Endothelial cell of umbilical vein (primary cell): ENCODE data around the gene GALNT17. TPM values are rescaled to one million over a fixed set of nuclear protein-coding genes. Genes with fewer than 3 reads are reported as not detected.

Experiments used
- BruUV-seq: library from RNA; stranded (reverse); fragments of 400-500 nt; replicated peaks from 2 replicates; lab custom pipeline; 2021; lab: Mats Ljungman, UMichigan
- CTCF ChIA-PET: fragments of 300-600, 350-600 bp; sonication (Branson Sonifier 250); formaldehyde crosslinking; loops from one replicate; lab custom pipeline; 2021; ENCODE audit warnings: antibody characterized with exemption, inconsistent platforms; lab: Charles Lee
- POLR2A ChIA-PET: fragments of 300-600, 350-600 bp; sonication (Branson Sonifier 250); formaldehyde crosslinking; loops from one replicate; lab custom pipeline; 2021; ENCODE audit warnings: antibody characterized with exemption, inconsistent platforms; lab: Charles Lee
- DNase-seq: peaks from one replicate; pipeline ENCODE4 v3.0.0-alpha.2; 2011; ENCODE audit warnings: low read depth, low spot score
- FAIRE-seq: peaks from 2 replicates; lab custom pipeline; 2011; peaks lifted over from hg19 to GRCh38; lab: Jason Lieb, UNC
- H2AFZ ChIP-seq: 2 replicates; pipeline ENCODE4 v1.6.0; 2012; ENCODE audit warnings: low read depth, low read length, control low read depth, inconsistent platforms
- H3K27ac ChIP-seq: 2 replicates; pipeline ENCODE4 v1.5.1; 2011; ENCODE audit warnings: low read depth, mild to moderate bottlenecking, control low read depth, low read length, moderate library complexity; ENCODE audit not compliant: insufficient read depth
- H3K27me3 ChIP-seq, 2 experiments: 2 replicates each; pipeline versions ENCODE4 v1.6.0 to v1.6.1; 2011; ENCODE audit warnings: low read length in 2 of 2, mixed read lengths in 1 of 2; ENCODE audit not compliant: control insufficient read depth in 2 of 2, insufficient read depth in 2 of 2
- H3K36me3 ChIP-seq, 2 experiments: 2 replicates in 1 of 2; 3 replicates in 1 of 2; pipeline ENCODE4 v1.5.1; 2011; ENCODE audit warnings: low read length in 2 of 2, mild to moderate bottlenecking in 1 of 2, moderate library complexity in 1 of 2; ENCODE audit not compliant: control insufficient read depth in 2 of 2, insufficient read depth in 2 of 2; ENCODE audit errors: extremely low read depth in 1 of 2
- H3K4me1 ChIP-seq: 3 replicates; pipeline ENCODE4 v1.5.1; 2011; ENCODE audit warnings: mild to moderate bottlenecking, low read length; ENCODE audit not compliant: control insufficient read depth, insufficient read depth; ENCODE audit errors: extremely low read depth
- H3K4me2 ChIP-seq: 2 replicates; pipeline ENCODE4 v1.6.1; 2011; ENCODE audit warnings: low read length, control low read depth, mixed read lengths; ENCODE audit not compliant: insufficient read depth
- H3K4me3 ChIP-seq, 3 experiments: fragments of 200-600 bp in 1 of 3; sonication (generic), shearing (Covaris generic) in 1 of 3; replicated peaks in 1 of 3; 2 replicates each; pipeline ENCODE4 v1.5.1; 2011 to 2016; ENCODE audit warnings: control low read depth in 3 of 3, low read length in 3 of 3, mild to moderate bottlenecking in 2 of 3, inconsistent platforms in 1 of 3, low read depth in 1 of 3, moderate library complexity in 1 of 3; ENCODE audit not compliant: insufficient read depth in 1 of 3
- H3K79me2 ChIP-seq: 2 replicates; pipeline ENCODE4 v1.6.0; 2012; ENCODE audit warnings: low read length, inconsistent platforms; ENCODE audit not compliant: control insufficient read depth, insufficient read depth
- H3K9ac ChIP-seq: replicated peaks from 2 replicates; pipeline ENCODE3; 2011; ENCODE audit warnings: low read length, control low read depth; ENCODE audit not compliant: insufficient read depth; ENCODE audit errors: extremely low read depth
- H3K9me1 ChIP-seq: replicated peaks from 3 replicates; pipeline ENCODE4 v1.6.0; 2011; ENCODE audit warnings: mild to moderate bottlenecking, low read length; ENCODE audit not compliant: control insufficient read depth, insufficient read depth; ENCODE audit errors: extremely low read depth
- H3K9me3 ChIP-seq: replicated peaks from 2 replicates; pipeline ENCODE4 v1.5.1; 2012; ENCODE audit warnings: low read length, inconsistent platforms; ENCODE audit not compliant: control insufficient read depth, insufficient read depth
- H4K20me1 ChIP-seq: replicated peaks from 2 replicates; pipeline ENCODE3; 2011; ENCODE audit warnings: mild to moderate bottlenecking, low read length; ENCODE audit not compliant: control insufficient read depth, insufficient read depth; ENCODE audit errors: extremely low read depth
- CTCF ChIP-seq, 2 donors: IDR thresholded peaks; 1 replicate in 1 of 2; 2 replicates in 1 of 2; pipeline ENCODE4 v1.5.1; 2011; ENCODE audit warnings: low read length in 2 of 2, mild to moderate bottlenecking in 2 of 2, moderate library complexity in 2 of 2, control low read depth in 1 of 2, inconsistent platforms in 1 of 2, low read depth in 1 of 2; ENCODE audit not compliant: insufficient read depth in 1 of 2; ENCODE audit errors: extremely low read depth in 1 of 2
- EZH2 ChIP-seq: IDR thresholded peaks from 2 replicates; pipeline ENCODE4 v1.6.1; 2012; ENCODE audit warnings: borderline replicate concordance, low read depth, mild to moderate bottlenecking, moderate library complexity, low read length, inconsistent platforms; ENCODE audit not compliant: severe bottlenecking
- FOS ChIP-seq: IDR thresholded peaks from 2 replicates; pipeline ENCODE4 v1.6.1; 2011; ENCODE audit warnings: mild to moderate bottlenecking, low read length, moderate library complexity, borderline replicate concordance; ENCODE audit not compliant: insufficient read depth
- GATA2 ChIP-seq: IDR thresholded peaks from 2 replicates; pipeline ENCODE4 v1.7.0; 2011; ENCODE audit warnings: low read depth, mild to moderate bottlenecking, moderate library complexity, mixed read lengths, low read length; ENCODE audit not compliant: insufficient read length, insufficient read depth
- JUN ChIP-seq: IDR thresholded peaks from 2 replicates; pipeline ENCODE4 v1.6.1; 2011; ENCODE audit warnings: borderline replicate concordance, low read depth; ENCODE audit not compliant: insufficient read length, insufficient read depth
- MYC ChIP-seq: IDR thresholded peaks from one replicate; pipeline ENCODE4 v1.6.1; 2011; ENCODE audit warnings: mild to moderate bottlenecking, low read depth, low read length
- POLR2AphosphoS5 ChIP-seq: IDR thresholded peaks from 2 replicates; pipeline ENCODE4 v1.6.1; 2012; ENCODE audit warnings: low read depth, mild to moderate bottlenecking, control low read depth, low read length, moderate library complexity; ENCODE audit not compliant: insufficient read depth
- dilution Hi-C: fragments of 300-500 bp; cut with MboI; formaldehyde crosslinking; loops from one replicate; pipeline ENCODE4 v1.15.0; 2019; ENCODE audit warnings: low sequenced_read_pairs; ENCODE audit not compliant: extremely low pct_ligation_motif_present
- intact Hi-C: fragments of 100-400 bp; cut with micrococcal nuclease; formaldehyde crosslinking; loops from one replicate; pipeline ENCODE4 v1.10.0; 2022
- polyA plus RNA-seq, 4 experiments: library from polyadenylated mRNA; depleted of rRNA in 3 of 4; stranded (reverse) in 3 of 4; unstranded in 1 of 4; fragments of >200 nt; gene quantifications; 2 replicates each; pipeline versions ENCODE4 v1.2.1 to v1.2.3, GENCODE V29; 2011 to 2012; ENCODE audit warnings: missing spikeins in 1 of 4
- total RNA-seq: library from RNA; stranded (reverse); gene quantifications from 2 replicates; pipeline ENCODE4 v1.2.3, GENCODE V29; 2021

GALNT17 gene
- total and polyA plus RNA-seq, 2 donors (not counting 3 experiments of a cell fraction or from before 2014, with no cell fraction given), result not detected

GRCh38 chr7:71495828-71496227 is 363.9 kb downstream of the GALNT17 start:
- no peak for TF ChIP-seq JUN
- BruUV-seq, result no TSS peak
- H3K9me1 ChIP-seq, result no peaks in the 10 kb centered on the region
- H3K27ac ChIP-seq, result no peak overlapping the region
- FAIRE-seq (no peak), DNase-seq (no peak)
- no peaks in the 10 kb centered on the region for H3K4me1 ChIP-seq
- intact Hi-C loops, result no loop called here
- no peaks in the 10 kb centered on the region for H3K27me3 ChIP-seq
- no peaks in the 10 kb centered on the region for H3K36me3 ChIP-seq
- H3K79me2 ChIP-seq, result no peaks in the 10 kb centered on the region
- H3K9me3 ChIP-seq, result peaks cover 2% of the 10 kb centered on the region
- ChIA-PET CTCF (no interaction called here), POLR2A (no interaction called here)
- no peak overlapping the region for H2AFZ ChIP-seq
- no peak overlapping the region for H3K4me2 ChIP-seq
- H3K9ac ChIP-seq, result no peak overlapping the region
- no peak overlapping the region for H3K4me3 ChIP-seq
- dilution Hi-C loops, result no loop called here
- no peaks in the 10 kb centered on the region for H4K20me1 ChIP-seq

GRCh38 chr7:71497256-71497946 is 365.5 kb downstream of the GALNT17 start:
- TF ChIP-seq EZH2, result no peak
- no peak for TF ChIP-seq CTCF (IDR thresholded peaks at IDR 0.05; ENCODE audit: extremely low read depth in 1 of 2, insufficient read depth in 1 of 2, low read depth in 1 of 2, low read length in 2 of 2)
- TF ChIP-seq GATA2, result no peak
- no peak for TF ChIP-seq FOS
- no peak for TF ChIP-seq POLR2AphosphoS5
- no peak for TF ChIP-seq MYC
- Histone ChIP-seq H3K4me3 (no peak overlapping the region), H3K4me2 (no peak overlapping the region), H3K4me1 (no peaks in the 10 kb centered on the region), H4K20me1 (no peaks in the 10 kb centered on the region), H3K79me2 (no peaks in the 10 kb centered on the region), H3K27ac (no peak overlapping the region), H3K9me3 (no peaks in the 10 kb centered on the region), H2AFZ (no peak overlapping the region), H3K27me3 (no peaks in the 10 kb centered on the region), H3K36me3 (no peaks in the 10 kb centered on the region), H3K9ac (no peak overlapping the region), H3K9me1 (no peaks in the 10 kb centered on the region)
- intact Hi-C loops, result no loop called here
- dilution Hi-C loops, result no loop called here
- no TSS peak for BruUV-seq
- CTCF ChIA-PET, result no interaction called here
- DNase-seq (no peak), FAIRE-seq (no peak)
- POLR2A ChIA-PET, result no interaction called here
